Stimulated activated CD8-positive, alpha-beta memory T cell treated with anti-CD3 and anti-CD28 coated beads, Interleukin-7, amount 100 ng/mL, for 1 hour (primary cell): ENCODE data around the gene TRABD.
"Not testable (repeated sequence)": the region's sequence is repeated elsewhere in the genome, so short reads cannot be mapped to it uniquely, and the experiment has no call there.

Source experiments
- DNase-seq, 2 donors: peaks; one replicate each; pipeline ENCODE4 v3.0.0-alpha.2; 2020; ENCODE audit warnings: low read depth in 2 of 2

Gene TRABD, protein sequence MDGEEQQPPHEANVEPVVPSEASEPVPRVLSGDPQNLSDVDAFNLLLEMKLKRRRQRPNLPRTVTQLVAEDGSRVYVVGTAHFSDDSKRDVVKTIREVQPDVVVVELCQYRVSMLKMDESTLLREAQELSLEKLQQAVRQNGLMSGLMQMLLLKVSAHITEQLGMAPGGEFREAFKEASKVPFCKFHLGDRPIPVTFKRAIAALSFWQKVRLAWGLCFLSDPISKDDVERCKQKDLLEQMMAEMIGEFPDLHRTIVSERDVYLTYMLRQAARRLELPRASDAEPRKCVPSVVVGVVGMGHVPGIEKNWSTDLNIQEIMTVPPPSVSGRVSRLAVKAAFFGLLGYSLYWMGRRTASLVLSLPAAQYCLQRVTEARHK

DNA sequence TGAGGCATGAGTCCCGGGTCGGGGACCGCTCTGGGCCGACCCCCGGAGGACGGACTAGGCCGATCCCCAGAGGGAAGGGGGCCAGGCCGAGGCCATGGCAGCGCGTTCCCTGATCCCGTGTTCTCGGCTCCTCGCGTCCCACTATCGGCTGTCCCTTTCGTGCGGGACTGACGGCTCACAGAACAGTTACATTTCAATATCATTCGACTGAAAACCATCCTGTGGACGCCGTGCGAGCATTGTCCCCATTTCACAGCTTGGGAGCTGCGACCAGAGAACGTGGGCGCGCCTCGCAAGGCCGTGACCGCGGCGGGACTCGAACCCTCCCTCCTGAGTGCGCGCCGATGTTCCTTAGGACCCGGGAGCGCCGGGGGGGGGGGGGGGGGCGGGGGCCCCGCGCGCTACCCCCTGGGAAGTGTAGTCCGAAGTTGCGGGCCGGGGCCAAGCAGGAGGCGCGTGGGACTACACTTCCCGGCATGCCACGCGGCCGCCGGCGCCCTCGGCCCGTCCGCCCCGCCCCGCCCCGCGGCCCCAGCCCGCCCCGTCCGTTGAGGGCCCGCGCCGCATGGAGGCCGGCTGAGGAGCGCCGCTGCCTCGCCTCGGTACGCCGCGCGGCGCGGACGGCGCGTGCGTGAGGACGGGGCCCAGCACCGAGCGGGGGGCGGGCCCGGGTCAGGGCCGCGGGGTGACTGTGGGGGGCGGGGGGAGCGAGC lies at the start of gene TRABD:
TRABD (plus strand) TSS at position 539 of the 713 bp plus-strand sequence. CDS start 7,148 bp downstream, outside the sequence.
- DNase-seq = peak; percentile 69 to 76

DNA sequence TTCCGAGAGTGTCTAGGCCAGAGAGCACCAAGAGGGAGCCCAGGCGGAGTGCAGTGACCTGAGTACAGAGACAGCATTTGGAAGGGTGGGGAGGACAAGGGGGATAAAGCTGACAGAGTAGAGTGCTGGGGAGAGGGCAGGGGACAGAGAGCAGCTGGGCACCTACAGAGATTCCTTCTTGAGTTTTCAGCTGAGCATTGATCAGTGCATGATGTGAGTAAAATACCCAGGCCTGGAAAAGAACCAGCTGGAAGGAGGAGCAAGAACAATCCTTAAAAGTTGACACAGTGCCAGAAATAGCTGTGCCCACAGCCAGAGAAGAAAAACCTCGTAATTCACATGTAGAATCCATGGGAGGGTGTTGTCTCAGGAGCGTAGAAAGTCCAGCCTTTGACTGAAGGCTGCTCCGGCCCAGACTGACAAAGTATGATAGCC lies 49.1 kb upstream of the TRABD start:
- DNase-seq = no peak

DNA sequence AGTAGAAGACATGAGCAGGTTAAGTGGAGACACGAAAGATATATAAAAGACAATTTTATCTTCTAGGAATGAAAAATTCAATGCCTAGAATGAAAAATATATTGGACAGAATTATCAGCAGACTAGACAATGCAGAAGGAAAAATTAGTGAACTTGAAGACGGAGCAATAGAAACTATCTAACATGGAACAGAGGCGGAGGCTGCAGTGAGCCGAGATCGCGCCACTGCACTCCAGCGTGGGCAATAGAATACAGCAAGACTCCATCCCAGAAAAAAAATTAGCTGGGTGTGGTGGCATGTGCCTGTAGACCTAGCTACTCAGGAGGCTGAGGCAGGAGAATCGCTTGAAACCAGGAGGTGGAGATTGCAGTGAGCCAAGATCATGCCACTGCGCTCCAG lies 48.4 kb upstream of the TRABD start:
- DNase-seq = not testable (repeated sequence)

DNA sequence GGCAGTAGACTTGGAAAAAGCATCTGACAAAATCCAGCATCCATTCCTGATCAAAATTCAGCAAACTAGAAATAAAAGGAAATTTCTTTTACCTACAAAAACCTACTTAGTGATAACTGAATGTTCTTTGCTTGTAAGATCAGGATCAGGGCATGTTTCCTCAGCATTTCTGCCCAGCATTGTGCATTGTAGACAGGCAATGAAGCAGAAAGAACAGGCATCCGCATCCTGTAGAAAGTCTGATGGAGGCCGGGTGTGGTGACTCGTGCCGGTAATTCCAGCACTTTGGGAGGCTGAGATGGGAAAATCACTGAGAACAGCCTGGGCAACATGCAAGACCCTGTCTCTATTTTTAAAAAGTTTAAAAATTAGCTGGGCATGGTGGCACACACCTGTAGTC lies 47.7 kb upstream of the TRABD start:
- no peak for DNase-seq

DNA sequence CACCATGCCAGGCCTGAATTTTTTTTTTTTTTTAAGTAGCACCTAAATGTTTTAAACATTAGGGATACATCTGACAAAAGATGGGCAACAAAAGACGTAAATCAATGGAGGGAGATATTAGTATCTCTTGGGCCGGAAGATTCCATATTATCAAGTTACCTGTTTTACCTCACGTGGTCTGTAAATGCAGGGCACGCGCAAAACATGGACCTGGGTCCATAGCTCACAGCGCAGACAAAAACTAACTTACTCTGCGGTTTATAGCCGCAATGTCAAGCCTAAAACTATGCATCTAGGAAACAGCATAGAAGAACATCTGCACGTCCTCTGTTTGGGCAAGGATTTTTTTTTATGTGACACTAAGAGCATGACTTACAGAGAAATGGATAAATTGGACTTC lies 46.7 kb upstream of the TRABD start:
- no peak for DNase-seq

DNA sequence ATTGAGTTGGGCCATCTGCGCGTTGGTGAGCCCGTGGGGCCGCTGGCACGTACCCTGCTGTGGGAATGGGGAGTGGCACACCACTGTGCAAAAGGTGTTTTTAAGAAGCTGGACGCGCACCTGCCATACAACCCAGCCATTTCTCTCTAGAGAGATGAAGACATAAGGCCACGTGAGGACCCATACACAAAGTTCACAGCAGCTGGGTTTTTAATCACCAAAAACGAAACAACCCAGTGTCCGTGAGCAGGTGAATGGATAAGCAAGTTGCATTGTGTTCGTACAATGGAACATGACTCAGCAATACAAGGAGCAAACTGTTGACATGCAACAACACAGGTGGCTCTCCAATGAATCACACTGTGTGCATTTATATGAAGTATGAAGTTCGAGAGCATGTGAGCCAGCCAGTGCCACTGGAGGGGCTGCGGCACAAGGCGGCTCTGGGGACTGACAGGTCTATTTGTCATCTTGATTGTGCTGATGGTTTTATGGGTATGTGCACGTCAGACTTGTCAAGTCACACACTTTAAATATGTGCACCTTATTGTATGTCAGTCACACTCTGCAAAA lies 45.8 kb upstream of the TRABD start:
- no peak for DNase-seq

DNA sequence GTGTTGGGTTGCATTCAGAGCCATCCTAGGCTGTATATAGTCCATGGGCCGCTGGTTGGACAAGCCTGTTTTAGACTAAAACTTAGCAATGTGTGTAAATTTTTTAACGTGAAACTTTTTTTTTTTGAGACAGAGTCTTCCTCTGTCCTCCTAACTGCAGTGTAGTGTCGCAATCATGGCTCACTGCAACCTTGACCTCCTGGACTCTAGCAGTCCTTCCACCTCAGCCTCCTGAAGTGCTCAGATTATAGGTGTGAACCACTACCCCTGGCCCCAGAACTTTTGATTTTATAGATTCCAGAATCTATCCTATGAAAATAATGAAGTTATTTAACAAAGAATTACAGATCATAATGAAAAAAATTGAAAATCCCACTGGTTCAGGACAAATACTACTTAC lies 45.1 kb upstream of the TRABD start:
- DNase-seq = no peak

DNA sequence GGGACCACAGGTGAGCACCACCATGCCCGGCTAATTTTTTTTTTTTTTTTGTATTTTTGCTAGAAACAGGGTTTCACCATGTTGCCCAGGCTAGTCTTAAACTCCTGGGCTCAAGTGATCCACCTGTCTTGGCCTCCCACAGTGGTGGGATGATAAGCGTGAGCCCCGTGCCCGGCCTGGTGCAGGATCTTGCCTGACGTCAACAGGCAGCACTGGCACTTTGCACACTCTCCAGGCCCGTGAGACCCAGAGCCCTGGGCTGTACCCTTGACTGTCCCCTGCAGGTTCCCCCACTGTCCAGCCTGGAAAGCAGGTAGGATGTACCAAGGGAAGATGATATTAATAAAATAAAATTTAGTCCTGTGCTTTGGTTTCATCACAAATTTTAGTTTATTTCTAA lies 44.3 kb upstream of the TRABD start:
- no peak for DNase-seq

DNA sequence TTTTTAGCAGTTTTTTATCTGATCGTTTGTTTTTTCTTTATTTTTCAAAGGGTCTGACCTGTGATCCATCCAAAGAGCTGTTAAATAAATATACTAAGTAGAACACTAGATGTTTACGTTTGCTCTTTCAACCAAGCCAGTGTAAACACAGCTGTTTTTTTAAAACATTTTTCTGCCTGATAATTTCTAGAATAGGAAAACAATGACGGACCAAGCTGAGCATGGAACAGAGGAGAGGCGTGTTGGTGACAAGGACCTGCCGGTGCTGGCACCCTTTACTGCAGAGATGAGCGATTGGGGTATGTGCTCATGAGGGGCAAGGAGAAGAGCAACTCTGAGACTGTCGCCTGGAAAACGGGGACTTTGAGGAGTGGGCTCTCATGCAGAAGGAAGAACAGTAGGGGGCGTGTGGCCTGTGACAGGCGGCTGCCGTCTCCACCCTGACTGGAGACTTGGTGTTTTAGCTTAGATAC lies 43.8 kb upstream of the TRABD start:
- DNase-seq = no peak

DNA sequence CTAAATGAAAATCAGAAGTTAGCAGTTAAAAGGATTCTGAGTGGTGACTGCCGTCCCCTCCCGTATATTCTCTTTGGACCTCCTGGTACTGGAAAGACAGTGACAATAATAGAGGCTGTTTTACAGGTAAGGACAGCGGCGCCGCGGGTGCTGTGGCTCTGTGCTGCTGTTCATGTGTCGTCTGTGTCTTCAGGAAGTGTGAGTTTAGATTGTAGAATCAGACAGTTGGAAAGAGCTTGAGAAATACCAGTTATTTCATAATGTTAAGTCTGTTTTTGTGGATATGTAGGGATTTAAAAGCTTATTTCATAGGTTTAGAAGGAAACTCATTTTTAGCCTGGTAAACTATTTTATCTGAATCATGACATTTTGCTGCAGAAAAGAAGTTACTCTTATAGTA lies 42.6 kb upstream of the TRABD start:
- no peak for DNase-seq

DNA sequence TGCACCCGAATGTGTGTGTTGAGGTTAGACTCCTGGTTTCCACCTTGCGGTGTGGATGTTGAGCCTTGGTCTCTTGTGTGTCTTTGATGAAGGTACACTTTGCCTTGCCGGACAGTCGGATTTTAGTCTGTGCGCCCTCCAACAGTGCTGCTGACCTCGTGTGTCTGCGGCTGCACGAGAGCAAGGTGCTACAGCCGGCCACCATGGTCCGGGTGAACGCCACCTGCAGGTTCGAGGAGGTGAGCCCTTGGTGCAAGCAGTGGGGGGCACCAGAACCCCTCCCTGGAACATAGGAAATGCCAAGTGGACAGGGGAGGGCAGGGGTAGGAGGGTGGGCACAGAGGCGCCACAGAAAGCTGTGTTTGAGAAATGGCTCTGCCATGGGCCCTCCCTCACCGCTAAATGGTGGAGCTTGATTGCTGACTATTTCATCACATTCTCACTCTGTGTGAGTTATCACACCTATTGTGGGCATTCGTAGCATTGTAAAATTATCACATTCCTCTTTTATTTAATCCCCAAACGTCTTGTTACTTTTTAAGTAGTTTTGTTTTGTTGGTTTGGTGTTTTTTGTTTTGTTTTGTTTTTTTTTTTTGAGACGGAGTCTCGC lies 41.6 kb upstream of the TRABD start:
- no peak for DNase-seq

DNA sequence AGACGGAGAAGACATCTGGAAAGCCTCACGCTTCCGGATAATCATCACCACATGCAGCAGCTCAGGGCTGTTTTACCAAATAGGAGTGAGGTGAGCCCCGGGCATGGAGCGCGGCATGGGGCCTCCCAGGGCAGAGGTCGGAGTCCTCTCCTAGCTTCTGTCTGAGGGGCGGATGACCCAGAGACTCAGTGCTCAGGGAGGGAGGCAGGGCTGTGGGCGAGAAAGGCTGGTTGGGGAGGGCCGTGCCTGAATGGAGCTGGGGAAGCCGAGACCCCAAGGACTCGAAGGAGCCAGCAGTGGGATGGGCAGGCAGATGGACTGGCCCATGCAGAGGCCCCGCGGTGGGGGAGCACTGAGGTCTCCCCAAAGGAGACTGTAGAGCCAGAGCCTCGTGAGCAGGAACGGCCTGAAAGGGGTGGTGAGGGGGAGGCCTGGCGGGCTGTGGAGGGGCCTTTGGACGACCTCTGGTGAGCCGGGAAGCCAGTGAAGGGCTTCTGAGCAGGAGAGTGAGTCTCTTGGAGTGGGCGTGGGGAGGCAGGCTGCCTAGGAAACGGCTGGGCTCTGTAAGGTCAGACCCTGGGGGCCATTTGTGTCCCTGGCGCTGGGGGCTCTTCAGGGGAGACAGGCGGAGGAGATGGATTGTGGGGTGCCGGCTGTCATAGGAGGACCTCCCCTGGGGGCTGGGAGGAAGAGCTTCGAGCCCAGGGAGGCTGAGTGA lies 39.8 kb upstream of the TRABD start:
- no peak for DNase-seq

DNA sequence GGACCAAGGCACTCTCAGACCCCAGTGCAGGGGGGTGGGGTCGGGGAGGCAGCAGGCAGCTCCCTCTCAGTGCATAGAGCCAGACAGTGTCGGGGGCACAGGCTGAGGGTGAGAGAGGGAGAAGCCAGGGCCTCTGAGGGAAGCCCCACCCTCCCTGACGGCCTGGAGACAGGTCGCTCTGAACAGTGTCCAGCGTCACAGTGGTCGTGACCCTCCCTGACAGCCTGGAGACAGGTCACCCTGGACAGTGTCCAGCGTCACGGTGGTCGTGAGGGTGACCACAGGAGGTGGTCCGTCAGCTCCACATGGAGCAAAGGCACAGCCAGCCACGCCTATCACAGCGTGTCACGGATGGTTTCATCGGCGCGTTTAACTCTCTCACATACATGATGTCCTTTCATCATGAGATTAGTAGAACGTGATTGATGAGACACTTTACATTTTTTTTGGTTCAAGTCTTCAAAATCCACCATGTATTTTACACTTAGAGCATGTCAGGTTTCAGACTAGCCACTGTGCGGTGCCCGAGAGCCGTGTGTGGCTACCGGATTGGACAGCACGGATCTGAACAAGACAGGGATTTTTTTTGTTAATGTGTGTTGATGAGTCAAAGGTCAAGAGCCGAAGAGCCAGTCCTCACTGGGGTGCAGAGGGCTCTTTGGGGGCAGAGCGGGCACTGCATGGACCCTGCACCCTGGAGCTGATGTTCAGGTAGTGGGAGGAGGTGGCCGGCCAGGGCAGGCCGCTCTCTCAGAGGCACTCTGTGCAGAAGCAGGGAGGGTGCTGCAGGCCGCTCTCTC lies 39.1 kb upstream of the TRABD start:
- no peak for DNase-seq

DNA sequence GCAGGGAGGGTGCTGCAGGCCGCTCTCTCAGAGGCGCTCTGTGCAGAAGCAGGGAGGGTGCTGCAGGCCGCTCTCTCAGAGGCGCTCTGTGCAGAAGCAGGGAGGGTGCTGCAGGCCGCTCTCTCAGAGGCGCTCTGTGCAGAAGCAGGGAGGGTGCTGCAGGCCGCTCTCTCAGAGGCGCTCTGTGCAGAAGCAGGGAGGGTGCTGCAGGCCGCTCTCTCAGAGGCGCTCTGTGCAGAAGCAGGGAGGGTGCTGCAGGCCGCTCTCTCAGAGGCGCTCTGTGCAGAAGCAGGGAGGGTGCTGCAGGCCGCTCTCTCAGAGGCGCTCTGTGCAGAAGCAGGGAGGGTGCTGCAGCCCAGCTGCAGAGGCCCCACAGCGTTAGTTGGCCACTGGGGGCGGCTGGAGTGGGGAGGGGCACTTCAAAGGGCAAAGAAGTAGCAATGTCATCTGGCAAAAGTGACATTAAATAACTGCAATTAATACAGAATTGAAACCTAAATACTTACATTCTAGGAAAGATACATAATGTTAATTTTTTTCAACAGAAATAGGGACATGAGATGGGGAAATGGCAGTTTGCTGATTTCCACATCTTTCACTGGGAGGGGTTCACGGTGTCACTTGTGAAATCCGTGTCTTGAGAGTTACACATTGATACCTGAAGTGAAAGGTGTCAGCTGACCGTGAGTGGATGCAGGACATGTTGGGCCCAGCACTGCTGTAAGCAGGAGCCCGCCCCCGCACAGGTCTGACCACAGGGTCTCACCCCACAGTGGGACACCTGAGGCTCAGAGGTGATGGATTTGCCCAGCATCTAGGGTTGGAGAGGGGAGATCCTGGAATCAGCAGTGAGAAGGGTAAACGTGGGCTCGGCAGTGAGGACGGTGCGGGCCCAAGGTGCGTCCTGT lies 38.2 kb upstream of the TRABD start:
- DNase-seq = not testable (repeated sequence)

DNA sequence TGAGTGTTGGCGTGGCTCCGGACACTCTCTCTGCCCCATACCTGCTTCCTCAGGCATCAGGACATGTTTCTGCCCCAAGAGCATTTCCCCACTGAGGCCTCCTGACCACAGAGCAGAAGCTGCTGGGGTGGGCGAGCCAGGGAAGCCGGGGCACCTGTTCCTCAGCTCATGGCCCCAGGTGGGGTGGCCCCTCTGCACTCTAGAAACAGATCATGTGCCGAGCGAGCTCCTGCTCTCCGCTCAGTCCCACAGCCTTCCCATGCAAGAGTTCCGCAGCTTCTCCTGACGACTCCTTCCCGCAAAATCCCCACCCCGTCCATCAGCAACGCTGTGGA lies 37.6 kb upstream of the TRABD start:
- no peak for DNase-seq

DNA sequence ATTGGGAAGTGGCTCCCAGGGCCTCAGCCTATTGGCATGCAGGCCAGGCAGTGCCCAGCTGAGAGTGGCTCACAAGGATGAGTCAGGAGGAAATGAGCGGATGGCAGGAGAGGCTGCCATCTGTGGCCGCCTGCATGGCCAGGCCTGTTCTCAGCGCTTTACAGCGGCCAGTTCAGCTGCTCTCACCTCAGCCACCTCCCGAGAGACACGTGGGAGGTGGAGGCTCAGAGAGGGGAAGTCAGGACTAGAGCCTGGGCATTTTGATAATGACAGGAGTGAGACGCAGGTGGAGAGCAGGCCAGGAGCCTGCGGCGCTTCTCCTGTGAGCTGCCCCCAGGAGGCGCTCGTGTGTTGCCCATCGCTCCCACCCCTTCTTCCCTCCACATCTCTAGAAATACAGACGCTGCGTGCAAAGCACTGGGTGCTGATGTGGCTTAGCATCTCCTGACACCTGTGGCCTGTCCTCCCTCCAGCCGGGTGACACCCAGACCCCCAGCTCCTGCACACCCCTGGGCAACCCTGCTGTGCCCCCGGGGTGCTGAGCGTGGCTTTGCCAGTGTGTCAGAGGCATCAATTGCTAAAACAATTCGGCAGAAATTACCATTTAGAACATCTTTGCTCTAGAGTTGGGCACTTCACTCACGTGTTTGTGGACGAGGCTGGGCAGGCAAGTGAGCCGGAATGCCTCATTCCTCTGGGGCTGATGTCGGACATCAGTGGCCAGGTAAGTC lies 36.6 kb upstream of the TRABD start:
- peak; percentile 52 to 54 for DNase-seq

DNA sequence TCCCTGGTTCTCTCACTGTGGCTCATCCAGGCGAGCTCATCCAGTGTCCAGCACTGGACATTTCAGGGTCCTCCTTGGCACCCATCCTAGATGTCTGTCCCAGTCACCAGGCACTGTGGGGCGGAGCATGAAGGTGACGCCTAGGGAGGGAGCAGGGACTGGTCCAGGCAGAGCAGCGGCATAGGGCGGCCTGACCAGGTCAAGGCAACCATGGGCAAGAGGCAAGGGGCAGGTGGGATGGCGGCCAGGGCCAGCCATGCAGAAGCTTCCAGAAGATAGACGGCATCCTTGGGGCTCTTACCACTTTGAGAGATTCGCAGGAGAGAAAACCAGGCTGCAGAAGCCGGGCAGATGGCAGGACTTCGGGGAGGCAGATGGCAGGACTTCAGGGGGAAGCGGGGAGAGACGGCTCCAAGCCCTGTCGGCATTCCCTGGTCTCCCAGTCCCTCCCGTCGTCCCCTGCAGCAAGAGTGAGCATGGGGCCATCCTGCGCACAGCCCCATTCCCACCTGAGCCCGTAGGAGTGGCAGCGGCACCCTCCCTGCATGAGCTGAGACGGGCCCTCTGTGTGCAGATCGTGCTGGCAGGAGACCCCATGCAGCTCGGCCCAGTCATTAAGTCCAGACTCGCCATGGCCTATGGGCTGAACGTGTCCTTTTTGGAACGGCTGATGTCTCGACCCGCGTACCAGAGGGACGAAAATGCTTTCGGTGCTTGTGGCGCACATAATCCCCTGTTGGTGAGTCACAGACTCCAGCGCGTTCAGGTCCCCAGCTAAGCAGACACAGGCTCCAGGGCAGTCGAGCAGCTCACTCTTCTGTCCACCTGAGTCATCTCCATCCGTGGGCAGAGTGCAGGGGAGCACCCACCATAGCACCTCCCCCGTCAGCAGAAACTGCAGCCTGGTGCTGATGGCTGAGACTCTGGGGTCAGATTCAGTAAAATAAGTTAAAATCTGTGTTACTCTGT lies 35.3 kb upstream of the TRABD start:
- no peak for DNase-seq
